GM21786 (cell line): Measurements from ENCODE around the gene AS3MT.
"Not testable (repeated sequence)": the region's sequence is repeated elsewhere in the genome, so short reads cannot be mapped to it uniquely, and the experiment has no call there.

ENCODE experiments used
- ATAC-seq: cut with Tn5 transposase; IDR thresholded peaks from one replicate; pipeline ENCODE4 v1.9.1; 2021; ENCODE audit not compliant: unreplicated experiment

The AS3MT gene

GRCh38 chr10:102855731-102856436, 13.4 kb upstream of the AS3MT start:
- not testable (repeated sequence) for ATAC-seq

GRCh38 chr10:102856758-102857424, 12.4 kb upstream of the AS3MT start:
- ATAC-seq: no peak

- ATAC-seq: no peak
Observed at GRCh38 chr10:102859911-102860310, 9.4 kb upstream of the AS3MT start.

- no peak for ATAC-seq
Observed at GRCh38 chr10:102863660-102864059, 5.6 kb upstream of the AS3MT start.

GRCh38 chr10:102865620-102866019, 3.6 kb upstream of the AS3MT start:
- ATAC-seq: no peak

GRCh38 chr10:102868911-102869257, 386 bp upstream of the AS3MT start:
- no peak for ATAC-seq

GRCh38 chr10:102870221-102870620, 951 bp downstream of the AS3MT start:
- no peak for ATAC-seq

GRCh38 chr10:102872163-102872562, 2.9 kb downstream of the AS3MT start:
- no peak for ATAC-seq

- ATAC-seq: no peak
Observed at GRCh38 chr10:102876747-102877153, 7.5 kb downstream of the AS3MT start.

- ATAC-seq: no peak
Observed at GRCh38 chr10:102878629-102879028, 9.4 kb downstream of the AS3MT start.

- ATAC-seq: no peak
Observed at GRCh38 chr10:102880256-102880655, 11.0 kb downstream of the AS3MT start.

- no peak for ATAC-seq
Observed at GRCh38 chr10:102888048-102888447, 18.8 kb downstream of the AS3MT start.

GRCh38 chr10:102894466-102895213, 25.4 kb downstream of the AS3MT start:
- no peak for ATAC-seq

GRCh38 chr10:102900006-102900405, 30.7 kb downstream of the AS3MT start:
- ATAC-seq: no peak

- ATAC-seq: no peak
Observed at GRCh38 chr10:102904346-102904745, 35.1 kb downstream of the AS3MT start.

- no peak for ATAC-seq
Observed at GRCh38 chr10:102906507-102906906, 37.2 kb downstream of the AS3MT start.

GRCh38 chr10:102914781-102915180, 45.5 kb downstream of the AS3MT start:
- ATAC-seq: no peak

- no peak for ATAC-seq
Observed at GRCh38 chr10:102916173-102916572, 46.9 kb downstream of the AS3MT start.

GRCh38 chr10:102917314-102917961, 48.2 kb downstream of the AS3MT start:
- ATAC-seq: peak; percentile 34

- ATAC-seq: peak; percentile 93
Observed at GRCh38 chr10:102917962-102918816, 48.9 kb downstream of the AS3MT start, which contains the start of gene CNNM2. Gene CNNM2, plus strand, starts transcription at chr10:102918294. Its CDS starts 187 bp downstream, at chr10:102918481.
